Inferior parietal cortex (tissue), 1 donor: Measurements from ENCODE around the gene RTP2.

Source experiments
- DNase-seq: peaks from one replicate; pipeline ENCODE4 v3.0.0-alpha.2; 2016; ENCODE audit errors: extremely low spot score

Gene RTP2

GRCh38 chr3:187738331-187739093 is 36.2 kb upstream of the RTP2 start:
- peak; percentile 90 for DNase-seq

- peak; percentile 38 for DNase-seq
Measured at GRCh38 chr3:187738071-187738330, 35.6 kb upstream of the RTP2 start.

DNA sequence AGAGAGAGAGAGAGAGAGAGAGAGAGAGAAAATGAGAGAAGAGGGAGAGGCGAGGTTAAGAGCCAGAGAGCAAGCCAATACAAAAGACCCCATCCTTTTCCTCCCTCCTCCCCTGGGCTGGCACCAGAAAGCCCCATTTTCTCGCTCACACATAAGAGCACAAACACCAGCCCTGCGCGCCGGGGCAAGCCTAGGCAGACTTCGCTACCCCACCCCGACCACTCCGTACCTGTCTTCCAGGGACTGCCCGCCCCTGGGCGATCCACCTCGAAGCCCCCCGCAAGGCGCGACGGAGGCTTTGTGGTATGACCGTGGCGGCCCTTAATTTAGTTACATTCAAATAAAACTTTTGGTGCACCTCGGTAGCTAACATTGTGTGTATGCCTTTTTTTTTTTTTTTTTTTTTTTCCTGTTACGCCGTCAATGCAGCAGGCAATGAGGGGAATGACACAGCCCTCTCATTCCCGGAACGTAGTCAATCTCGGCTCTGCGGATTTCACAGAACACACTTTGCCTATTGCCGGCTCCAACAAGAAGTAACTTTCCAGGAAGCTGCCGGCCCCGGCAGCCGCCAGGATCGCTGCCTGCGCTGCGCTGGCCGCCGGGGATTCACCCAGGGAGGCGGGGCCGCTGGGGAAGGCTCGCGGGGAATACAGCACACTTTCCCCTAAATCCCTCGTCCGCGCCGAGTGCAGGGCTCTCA is 35.2 kb upstream of the RTP2 start:
- DNase-seq: peak; percentile 18

DNA sequence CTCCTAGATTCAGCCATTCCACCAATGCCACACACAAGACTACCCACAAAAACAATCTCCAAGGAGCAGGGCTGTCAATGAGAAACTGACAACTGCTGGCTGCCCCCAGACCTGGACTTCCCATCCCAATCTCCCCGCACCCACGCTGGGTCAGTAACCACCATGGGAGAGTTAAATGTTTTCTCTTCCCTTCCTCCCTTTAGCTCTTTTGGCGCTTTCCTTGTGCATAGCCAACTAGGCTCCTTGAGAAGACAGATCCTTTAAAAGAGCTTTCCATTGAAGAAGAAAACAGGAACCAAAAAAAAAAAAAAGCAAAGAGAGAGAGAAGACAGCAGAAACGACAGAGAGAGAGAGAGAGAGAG is 34.6 kb upstream of the RTP2 start:
- no peak for DNase-seq

DNA sequence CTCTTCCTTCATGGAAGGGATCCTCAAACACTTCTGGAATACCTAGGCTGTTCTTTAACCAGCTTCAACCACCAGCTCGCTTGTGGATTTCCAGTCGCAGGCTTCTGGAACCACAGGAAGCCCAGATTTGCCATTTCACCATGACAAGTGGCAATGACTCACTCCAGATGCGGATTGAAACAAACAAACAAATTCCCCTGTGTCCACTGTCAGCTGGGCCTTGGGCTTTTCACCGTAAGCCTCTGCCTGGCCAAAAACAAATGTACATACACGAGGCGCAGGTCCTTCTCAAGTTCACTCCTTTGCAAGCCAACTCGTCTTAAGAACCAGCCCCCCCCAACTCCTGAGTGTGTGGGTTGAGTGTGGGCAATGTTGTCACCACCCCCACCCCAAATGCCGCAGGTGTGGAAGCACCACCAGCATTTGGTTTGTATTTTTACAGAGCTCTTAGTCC is 34.1 kb upstream of the RTP2 start:
- peak; percentile 20 for DNase-seq

DNA sequence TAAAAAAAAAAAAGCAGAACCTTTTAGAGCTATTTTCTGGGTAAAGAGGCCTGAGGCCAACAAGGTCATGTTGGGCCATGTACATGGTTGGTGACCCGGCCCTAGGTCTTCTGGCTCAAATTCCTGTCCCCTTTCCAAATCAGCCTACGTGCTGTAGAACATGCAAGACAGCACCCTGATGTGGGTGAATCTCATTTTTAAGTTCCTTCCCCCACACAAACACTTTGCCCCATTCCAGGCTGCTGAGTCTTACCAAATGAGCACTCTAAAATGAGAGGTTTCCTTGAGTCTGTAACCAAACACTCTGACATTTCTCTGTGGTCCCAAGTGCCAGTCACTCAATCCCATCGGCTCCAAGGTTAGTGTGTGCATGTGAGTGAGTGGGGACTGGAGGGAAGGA is 33.5 kb upstream of the RTP2 start:
- no peak for DNase-seq

GRCh38 chr3:187735383-187735782 is 33.0 kb upstream of the RTP2 start:
- DNase-seq: no peak

- no peak for DNase-seq
Measured at GRCh38 chr3:187734841-187735240, 32.5 kb upstream of the RTP2 start.

DNA sequence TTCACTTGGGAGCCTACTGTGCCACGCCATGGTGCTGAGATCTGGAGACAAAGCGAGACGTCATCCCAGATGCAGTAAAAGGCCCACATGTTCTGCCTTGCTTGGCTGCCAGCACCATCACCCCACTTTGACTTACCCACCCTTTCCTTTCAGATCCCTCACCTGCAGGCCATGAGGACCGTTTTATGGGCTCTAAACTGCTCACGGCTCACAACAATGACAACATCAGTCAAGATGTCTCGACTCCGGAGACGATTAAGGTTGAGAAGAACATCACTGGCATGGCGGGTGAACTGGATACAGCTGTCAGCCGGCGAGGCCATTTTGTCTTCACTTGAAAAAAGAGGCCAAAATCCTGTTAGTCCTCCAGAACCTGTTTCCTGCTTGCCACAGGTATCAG is 31.0 kb upstream of the RTP2 start:
- DNase-seq: no peak

- DNase-seq: no peak
Measured at GRCh38 chr3:187729598-187729997, 27.2 kb upstream of the RTP2 start.

DNA sequence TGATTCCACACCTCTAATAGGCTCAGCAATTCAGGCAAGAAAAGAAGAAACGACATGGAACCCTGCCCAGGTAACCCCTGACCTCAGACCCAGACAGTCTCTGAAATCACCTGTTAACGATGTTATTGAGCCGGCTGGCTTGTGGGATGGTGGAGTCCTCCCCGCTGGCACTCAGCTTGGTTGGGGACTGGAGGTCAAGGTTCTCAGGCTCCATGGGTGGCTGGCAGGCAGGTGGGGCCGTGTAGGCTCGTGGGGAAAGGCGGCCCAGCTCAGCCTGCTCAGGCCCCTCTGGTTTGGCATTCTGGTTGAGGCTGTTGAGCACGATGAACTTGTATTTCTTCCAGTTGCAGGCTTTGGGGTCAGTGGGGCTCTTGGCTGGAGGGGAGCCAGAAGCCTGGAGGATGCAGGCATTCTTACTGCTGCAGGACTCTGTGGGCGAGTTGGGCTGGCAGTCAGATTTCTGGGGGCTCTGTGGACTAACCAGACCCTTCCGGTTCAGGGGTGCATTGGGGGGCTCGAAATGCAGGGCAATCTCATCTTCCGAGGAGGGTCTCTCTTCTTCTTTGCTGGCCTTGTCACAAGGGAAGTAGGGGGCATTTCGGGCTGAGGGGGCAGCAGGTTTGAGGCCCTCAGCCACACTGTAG is 26.7 kb upstream of the RTP2 start:
- DNase-seq: no peak

DNA sequence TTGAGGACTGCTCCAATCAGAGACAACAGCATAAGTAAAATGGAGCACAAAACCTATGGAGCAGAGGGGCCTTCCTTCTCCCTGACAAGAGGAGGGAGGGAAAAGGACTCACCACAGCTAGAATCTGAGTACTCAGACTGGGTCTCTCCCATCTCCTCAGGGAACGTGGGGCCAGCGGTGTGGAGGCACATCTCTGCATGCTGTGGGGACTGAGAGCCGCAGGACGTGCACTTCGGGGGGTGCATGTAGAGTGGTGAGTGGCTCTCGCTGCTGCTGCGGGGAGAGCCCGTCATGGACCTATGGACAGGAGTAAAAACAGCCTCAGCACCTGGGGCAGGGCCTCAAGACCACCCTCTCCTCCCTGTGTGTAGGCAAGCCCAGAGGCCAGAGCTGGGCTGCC is 25.9 kb upstream of the RTP2 start:
- DNase-seq: no peak

DNA sequence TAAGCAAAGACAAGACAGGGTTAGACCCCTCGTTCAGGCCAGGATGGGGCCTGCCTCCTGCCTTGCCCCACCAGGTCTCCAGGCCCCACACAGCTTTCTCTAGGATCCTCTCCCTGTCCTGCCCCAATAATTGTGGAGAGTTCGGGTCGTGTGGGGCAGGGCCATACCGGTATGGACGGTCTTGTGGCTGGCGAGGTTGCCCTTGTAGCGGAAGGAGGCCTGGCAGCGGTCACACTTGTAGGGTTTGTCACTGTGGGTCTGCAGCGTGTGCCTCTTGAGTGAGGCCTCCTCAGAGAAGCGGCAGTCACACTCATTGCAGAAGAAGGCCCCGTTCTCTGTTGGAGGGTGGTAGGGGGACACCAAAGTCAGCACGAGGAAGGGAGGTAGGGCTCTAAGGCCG is 24.2 kb upstream of the RTP2 start:
- DNase-seq: no peak

GRCh38 chr3:187725653-187726370 is 23.5 kb upstream of the RTP2 start:
- no peak for DNase-seq

DNA sequence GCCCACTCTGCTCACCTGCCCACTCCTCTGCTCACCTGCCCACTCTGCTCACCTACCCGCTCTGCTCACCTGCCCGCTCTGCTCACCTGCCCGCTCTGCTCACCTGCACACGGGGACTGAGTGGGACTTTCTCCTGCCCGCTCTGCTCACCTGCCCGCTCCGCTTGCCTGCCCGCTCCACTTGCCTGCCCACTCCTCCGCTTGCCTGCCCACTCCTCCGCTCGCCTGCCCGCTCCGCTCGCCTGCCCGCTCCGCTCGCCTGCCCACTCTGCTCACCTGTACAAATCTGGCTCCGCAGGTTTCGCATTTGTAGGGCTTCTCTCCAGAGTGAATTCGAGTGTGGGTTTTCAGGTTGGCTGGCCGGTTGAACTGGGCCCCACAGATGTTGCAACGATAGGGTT is 22.9 kb upstream of the RTP2 start:
- DNase-seq: no peak

- no peak for DNase-seq
Measured at GRCh38 chr3:187722206-187722612, 19.9 kb upstream of the RTP2 start.

DNA sequence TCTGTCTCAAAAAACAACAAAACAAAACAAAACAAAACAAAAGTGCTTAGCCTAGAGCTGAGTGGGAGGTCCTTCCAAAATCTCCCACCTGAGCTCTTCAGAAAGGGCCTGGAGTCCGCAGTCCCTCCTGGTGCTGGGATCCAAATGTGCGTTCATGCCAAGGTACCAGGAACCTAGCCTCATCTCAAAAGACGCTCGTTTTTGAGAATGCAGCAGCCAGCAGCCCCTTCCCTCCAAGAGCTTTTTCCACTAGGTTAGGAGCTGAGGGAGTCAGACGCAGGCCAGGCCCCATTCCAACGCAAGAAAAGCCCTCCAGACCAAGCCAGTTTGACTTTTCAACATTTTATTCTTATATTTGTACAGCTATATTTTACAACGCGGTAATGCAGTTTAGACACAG is 18.7 kb upstream of the RTP2 start:
- no peak for DNase-seq

- DNase-seq: no peak
Measured at GRCh38 chr3:187720337-187720670, 17.9 kb upstream of the RTP2 start.

DNA sequence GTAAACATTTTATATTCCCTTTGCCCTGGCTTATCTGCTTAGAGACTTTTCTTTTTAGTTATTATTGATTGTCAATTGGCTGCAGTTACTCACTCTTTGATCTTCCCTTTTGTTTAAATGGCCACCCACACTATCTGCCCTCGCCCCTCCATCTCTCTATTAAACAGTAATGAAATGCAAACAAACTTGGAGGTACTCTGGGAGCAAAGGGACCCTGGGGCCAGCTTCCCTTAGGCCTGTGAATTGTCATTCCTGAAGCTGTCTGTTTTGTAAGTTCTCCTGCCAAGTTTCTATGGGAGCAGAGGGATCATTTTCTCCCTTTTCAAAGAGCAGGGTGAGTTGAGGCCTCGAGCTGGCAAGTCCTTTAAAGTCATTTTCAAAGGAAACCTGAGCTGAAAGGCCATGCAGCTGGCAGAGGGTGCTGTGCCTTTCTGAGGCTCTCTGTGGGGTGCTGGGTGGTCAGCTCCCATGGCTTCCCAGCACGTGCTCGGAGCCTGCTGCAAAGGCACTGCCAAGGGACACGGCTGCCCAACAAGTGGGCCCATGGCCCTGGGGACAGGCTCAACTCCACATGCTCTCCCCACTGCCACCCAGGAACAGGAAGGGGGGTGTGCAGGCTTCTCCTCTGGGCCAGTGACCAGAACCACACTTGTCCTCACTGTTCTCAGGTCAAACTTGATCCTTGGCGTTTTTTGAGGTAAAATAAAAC is 17.4 kb upstream of the RTP2 start:
- no peak for DNase-seq

GRCh38 chr3:187718802-187719201 is 16.4 kb upstream of the RTP2 start:
- DNase-seq: no peak

DNA sequence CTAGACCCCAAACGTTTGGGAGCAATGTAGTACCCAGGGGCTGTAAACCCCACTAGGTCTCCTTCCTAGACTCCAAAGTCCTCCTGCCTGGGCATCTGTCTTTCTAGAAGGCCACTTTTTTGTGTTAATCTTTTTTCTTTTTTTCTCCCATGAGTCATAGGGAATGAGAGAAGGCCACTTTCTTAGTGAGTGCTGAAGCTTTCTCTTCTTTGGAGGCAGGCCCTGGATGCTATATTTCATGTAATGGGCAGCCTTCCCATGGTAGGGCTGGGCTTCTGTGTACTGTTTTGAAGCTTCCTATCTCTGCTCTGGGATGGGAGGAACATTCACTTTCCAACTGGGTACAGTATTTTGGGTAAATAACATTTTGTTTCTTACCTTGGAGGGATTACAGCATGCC is 15.2 kb upstream of the RTP2 start:
- DNase-seq: no peak

GRCh38 chr3:187714404-187714979 is 12.1 kb upstream of the RTP2 start:
- DNase-seq: peak; percentile 94
